GM12872 (cell line): Measurements from ENCODE around the gene PRDM16.

Experiments
- TF ChIP-seq, protein P1 (sequence below): IDR thresholded peaks from 3 replicates; pipeline ENCODE4 v1.5.1; 2011; ENCODE audit warnings: low read depth, mild to moderate bottlenecking, low read length, moderate library complexity; ENCODE audit not compliant: insufficient read depth

PRDM16 gene

DNA sequence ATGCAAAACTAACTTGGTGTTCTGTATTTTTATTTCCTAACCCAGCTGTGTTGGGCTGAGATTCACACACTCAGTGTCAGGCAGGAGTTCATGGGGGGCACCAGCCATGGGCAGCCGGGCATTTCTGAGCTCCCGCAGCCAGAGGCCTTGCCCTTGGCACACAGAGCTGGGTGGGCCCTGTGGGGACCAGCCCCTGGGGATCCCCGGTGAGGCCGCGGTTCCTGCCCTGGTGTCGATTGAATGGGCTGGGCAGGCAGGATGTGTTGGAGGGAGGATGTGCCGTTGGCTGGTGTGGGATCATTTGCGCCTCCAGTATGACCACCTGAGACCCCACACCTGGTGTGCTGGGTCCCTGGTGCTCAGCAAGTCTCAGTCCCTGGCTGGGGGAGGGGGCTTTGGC, 91.0 kb downstream of the PRDM16 start:
- TF ChIP-seq, protein P1, sequence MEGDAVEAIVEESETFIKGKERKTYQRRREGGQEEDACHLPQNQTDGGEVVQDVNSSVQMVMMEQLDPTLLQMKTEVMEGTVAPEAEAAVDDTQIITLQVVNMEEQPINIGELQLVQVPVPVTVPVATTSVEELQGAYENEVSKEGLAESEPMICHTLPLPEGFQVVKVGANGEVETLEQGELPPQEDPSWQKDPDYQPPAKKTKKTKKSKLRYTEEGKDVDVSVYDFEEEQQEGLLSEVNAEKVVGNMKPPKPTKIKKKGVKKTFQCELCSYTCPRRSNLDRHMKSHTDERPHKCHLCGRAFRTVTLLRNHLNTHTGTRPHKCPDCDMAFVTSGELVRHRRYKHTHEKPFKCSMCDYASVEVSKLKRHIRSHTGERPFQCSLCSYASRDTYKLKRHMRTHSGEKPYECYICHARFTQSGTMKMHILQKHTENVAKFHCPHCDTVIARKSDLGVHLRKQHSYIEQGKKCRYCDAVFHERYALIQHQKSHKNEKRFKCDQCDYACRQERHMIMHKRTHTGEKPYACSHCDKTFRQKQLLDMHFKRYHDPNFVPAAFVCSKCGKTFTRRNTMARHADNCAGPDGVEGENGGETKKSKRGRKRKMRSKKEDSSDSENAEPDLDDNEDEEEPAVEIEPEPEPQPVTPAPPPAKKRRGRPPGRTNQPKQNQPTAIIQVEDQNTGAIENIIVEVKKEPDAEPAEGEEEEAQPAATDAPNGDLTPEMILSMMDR, result no peak

- TF ChIP-seq, protein P1, result no peak
These were observed 91.7 kb downstream of the PRDM16 start for GRCh38 chr1:3160647-3161145.

GRCh38 chr1:3161176-3161840, 92.3 kb downstream of the PRDM16 start:
- TF ChIP-seq, protein P1, result no peak

DNA sequence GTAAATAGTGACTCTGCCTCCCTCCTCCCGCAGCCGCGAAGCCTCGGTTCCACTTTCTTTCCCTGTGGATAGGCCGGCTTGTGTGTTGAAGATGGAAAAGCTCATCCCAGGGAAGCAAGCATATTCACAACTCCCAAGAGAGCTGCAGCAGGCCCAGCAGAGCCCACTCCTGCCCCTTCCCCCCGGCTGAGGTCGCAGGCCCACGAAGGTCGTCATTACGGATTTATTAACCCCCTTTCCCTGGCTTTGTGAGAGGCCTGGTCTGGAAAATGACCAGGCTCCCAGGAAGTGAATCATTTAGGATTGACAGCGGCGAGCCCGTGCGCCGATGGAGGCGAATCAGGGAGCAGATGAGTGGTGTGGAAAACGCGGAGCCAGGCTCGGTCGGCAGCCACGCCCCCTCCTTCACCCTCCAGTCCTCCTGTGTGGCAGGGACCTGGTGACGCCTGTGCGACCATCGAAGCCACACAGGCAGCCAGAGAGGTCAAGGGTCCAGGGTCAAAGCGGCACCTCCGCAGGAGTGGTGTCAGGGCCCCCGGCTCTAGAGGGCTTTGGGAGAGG, 93.4 kb downstream of the PRDM16 start:
- TF ChIP-seq, protein P1, result no peak

GRCh38 chr1:3163356-3163755, 94.4 kb downstream of the PRDM16 start:
- TF ChIP-seq, protein P1, result no peak

DNA sequence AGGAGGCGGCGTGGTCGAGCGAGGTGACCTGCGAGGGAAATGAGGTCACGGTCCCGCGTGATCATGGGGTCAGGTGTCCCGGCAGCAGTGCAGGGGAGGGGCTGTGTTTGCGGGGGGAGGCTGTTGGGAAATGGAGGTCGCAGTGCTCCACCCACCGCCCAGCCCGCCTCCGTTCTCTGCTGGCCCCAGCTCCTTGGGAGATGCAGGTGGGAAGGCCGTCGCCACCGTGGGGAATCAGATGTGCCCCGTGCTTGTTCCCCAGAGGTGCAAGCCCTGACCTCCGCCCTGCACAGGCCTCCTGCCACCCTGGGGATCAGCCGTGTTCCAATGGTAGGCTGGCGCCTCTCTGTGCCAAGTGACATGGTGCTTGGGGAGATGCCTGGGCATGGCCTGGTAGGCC, 95.7 kb downstream of the PRDM16 start:
- TF ChIP-seq, protein P1, result no peak

DNA sequence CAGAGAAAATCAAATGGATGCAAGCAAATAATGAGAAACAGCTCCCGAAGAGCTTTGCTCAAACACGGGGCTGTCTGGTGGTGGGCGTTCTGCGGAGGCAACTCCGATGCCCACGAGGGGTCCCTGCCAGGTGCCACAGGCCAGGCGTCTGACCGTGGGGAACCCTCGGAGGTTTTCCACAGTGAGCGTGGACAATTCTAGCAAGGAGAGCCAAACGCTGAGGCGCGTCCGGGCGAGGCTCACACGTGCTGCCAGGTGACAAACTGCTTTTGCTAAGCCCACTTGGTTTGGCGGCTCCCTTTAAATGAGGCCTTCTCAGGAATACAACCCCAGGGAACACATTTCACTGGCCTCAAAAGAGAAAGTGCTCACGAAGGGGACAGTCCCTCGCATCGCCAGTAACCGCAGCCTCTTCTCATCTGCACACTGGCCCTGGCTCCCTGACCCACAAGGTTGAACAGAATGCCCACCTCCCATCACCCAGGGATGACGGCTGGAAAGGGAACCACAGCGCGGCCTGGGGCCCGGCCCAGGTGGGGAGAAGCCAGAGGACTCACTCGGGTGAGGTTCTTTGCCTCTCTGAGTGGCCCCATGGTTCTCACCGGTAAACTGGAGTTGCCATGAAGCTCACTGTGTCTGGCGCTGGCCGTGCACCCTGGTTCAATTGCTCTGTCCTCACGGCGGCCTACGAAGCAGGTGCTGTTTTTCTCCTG, 97.4 kb downstream of the PRDM16 start:
- TF ChIP-seq, protein P1, result no peak
